ENCODE data around the gene C11orf65.

C11orf65 gene

GRCh38 chr11:108364159-108364558 is 103.2 kb downstream of the C11orf65 start:
- no peak for DNase-seq

GRCh38 chr11:108351468-108351867 is 115.9 kb downstream of the C11orf65 start:
- DNase-seq = no peak

- no peak for DNase-seq
Measured at GRCh38 chr11:108346451-108346850, 120.9 kb downstream of the C11orf65 start.

- no peak for DNase-seq
Measured at GRCh38 chr11:108345767-108346166, 121.6 kb downstream of the C11orf65 start.

- DNase-seq = no peak
Measured at GRCh38 chr11:108343714-108344113, 123.6 kb downstream of the C11orf65 start.

- DNase-seq = no peak
Measured at GRCh38 chr11:108341654-108342053, 125.7 kb downstream of the C11orf65 start.

GRCh38 chr11:108340973-108341372 is 126.4 kb downstream of the C11orf65 start:
- no peak for DNase-seq

- DNase-seq = no peak
Measured at GRCh38 chr11:108338750-108339149, 128.6 kb downstream of the C11orf65 start.

GRCh38 chr11:108333403-108333899 is 133.9 kb downstream of the C11orf65 start:
- no peak for DNase-seq
